ENCODE data around the gene ASPHD2. TPM values are rescaled to one million over a fixed set of nuclear protein-coding genes. Genes with fewer than 3 reads are reported as not detected.
A peak's percentile ranks its signal among the peaks of the same experiment; 100 is the strongest.

The ASPHD2 gene
- total and polyA plus RNA-seq, 10 donors: 2.1 to 8.0 (median 5.1) TPM

DNA sequence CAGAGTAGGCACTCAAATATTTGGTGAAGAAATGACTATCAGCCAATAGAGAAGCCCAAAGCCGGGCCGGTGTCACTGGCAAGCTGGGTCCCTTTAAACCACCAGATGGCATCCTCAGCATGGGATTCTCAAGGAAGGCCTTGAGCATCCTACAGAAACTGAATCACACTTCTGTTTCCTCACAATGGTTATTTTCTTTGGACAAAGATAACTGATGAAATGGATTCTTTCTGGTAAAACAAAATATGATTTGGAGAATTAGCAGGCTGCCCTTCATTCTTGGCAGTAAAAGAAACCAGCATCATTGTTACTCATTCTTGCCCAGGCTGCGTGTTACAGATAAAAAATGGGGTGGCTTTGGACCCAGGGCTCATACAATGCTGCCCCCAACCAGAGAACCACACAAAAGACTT, 30.3 kb upstream of the ASPHD2 start:
- DNase-seq: no peak
- TF ChIP-seq, protein P1, sequence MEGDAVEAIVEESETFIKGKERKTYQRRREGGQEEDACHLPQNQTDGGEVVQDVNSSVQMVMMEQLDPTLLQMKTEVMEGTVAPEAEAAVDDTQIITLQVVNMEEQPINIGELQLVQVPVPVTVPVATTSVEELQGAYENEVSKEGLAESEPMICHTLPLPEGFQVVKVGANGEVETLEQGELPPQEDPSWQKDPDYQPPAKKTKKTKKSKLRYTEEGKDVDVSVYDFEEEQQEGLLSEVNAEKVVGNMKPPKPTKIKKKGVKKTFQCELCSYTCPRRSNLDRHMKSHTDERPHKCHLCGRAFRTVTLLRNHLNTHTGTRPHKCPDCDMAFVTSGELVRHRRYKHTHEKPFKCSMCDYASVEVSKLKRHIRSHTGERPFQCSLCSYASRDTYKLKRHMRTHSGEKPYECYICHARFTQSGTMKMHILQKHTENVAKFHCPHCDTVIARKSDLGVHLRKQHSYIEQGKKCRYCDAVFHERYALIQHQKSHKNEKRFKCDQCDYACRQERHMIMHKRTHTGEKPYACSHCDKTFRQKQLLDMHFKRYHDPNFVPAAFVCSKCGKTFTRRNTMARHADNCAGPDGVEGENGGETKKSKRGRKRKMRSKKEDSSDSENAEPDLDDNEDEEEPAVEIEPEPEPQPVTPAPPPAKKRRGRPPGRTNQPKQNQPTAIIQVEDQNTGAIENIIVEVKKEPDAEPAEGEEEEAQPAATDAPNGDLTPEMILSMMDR (IDR thresholded peaks at IDR 0.05 in 8 of 11, conservative IDR thresholded peaks at IDR 0.05 in 3 of 11): peak; percentile 24 to 85 (median 55)
- TF ChIP-seq POLR2AphosphoS5 (IDR thresholded peaks at IDR 0.05) (no peak), POLR2A (IDR thresholded peaks at IDR 0.05) (no peak)
- peaks cover 0 to 9% (median 0%) of the 10 kb centered on the region in 7 donors for H3K27me3 ChIP-seq (replicated peaks in 1 of 7)
- H3K27ac ChIP-seq: no peak overlapping the region
- intact Hi-C loops (cut with DNase I; ENCODE audit: low total_unique reads): loop anchor here (10.0 kb wide), 1 partner anchor 66 kb away; no protein-coding TSS in a partner anchor
- no peak overlapping the region for H3K4me3 ChIP-seq
- H3K4me1 ChIP-seq: peaks cover 0 to 4% (median 0%) of the 10 kb centered on the region in 6 donors
- H3K36me3 ChIP-seq: no peaks in the 10 kb centered on the region
- no peaks in the 10 kb centered on the region for H3K9me3 ChIP-seq
- WGBS, 5 donors: 34 to 40% (median 39%) methylated on average over 3 of the region's 3 CpGs

DNA sequence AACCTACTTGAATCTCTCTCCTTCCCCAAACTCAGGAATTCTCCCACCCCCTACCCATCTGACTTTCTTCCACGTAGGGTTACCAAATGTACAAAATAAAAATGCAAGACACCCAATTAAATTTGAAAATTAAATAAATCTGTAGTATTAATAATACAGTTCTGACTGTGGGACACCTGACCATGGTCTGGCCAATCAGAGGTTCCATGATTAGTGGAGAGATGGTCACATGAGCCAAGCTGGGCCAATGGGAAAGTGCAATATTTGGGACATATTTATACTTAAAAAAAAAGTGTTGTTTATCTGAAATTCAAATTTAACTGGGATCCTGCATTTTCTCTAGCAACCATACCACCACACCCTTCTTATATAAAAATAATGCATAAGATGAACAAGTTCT, 29.8 kb upstream of the ASPHD2 start:
- Histone ChIP-seq H3K27ac (no peak overlapping the region), H3K9me3 (no peaks in the 10 kb centered on the region), H3K4me1 (peaks cover 0 to 9% (median 0%) of the 10 kb centered on the region in 6 donors), H3K36me3 (no peaks in the 10 kb centered on the region), H3K27me3 (replicated peaks in 1 of 7) (peaks cover 0 to 10% (median 0%) of the 10 kb centered on the region in 7 donors), H3K4me3 (no peak overlapping the region)
- intact Hi-C loops (cut with DNase I; ENCODE audit: low total_unique reads): loop anchor here (10.0 kb wide), 1 partner anchor 66 kb away; no protein-coding TSS in a partner anchor
- TF ChIP-seq POLR2A (IDR thresholded peaks at IDR 0.05) (no peak), POLR2AphosphoS5 (IDR thresholded peaks at IDR 0.05) (no peak)
- TF ChIP-seq, protein P1 (IDR thresholded peaks at IDR 0.05 in 8 of 11, conservative IDR thresholded peaks at IDR 0.05 in 3 of 11): no peak
- 65 to 90% (median 70%) methylated on average over 1 of the region's 1 CpG for WGBS, 5 donors
- no peak for DNase-seq

DNA sequence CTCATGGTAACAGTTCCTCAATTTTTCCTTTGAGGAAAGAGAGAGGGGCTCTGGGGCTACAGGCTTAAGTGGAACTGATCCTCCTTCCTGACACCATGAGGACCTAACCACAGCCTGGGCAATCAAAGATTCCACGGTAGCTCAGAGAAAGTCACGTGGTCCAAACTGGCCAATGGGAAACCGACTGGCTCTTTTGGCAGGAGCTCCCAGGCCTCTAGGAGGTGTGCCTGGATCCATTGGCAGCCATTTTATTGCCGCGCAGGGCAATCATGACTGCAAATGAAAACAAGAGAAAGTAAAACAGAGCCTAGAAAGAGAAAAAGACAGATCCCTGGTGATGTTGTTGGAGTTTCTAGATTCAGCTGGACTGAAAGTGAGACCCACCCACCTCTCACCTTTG, 27.3 kb upstream of the ASPHD2 start:
- no peak overlapping the region for H3K27ac ChIP-seq
- no peak overlapping the region for H3K4me3 ChIP-seq
- DNase-seq: no peak
- H3K27me3 ChIP-seq (replicated peaks in 1 of 7): peaks cover 0 to 10% (median 0%) of the 10 kb centered on the region in 7 donors
- no peaks in the 10 kb centered on the region for H3K36me3 ChIP-seq
- 76 to 81% (median 80%) methylated on average over 5 of the region's 5 CpGs for WGBS, 5 donors
- intact Hi-C loops (cut with DNase I; ENCODE audit: low total_unique reads): no loop called here
- peaks cover 0 to 23% (median 9%) of the 10 kb centered on the region in 6 donors for H3K4me1 ChIP-seq
- H3K9me3 ChIP-seq: no peaks in the 10 kb centered on the region
- TF ChIP-seq, protein P1 (IDR thresholded peaks at IDR 0.05 in 8 of 11, conservative IDR thresholded peaks at IDR 0.05 in 3 of 11): no peak
- TF ChIP-seq POLR2AphosphoS5 (IDR thresholded peaks at IDR 0.05) (no peak), POLR2A (IDR thresholded peaks at IDR 0.05) (no peak)

DNA sequence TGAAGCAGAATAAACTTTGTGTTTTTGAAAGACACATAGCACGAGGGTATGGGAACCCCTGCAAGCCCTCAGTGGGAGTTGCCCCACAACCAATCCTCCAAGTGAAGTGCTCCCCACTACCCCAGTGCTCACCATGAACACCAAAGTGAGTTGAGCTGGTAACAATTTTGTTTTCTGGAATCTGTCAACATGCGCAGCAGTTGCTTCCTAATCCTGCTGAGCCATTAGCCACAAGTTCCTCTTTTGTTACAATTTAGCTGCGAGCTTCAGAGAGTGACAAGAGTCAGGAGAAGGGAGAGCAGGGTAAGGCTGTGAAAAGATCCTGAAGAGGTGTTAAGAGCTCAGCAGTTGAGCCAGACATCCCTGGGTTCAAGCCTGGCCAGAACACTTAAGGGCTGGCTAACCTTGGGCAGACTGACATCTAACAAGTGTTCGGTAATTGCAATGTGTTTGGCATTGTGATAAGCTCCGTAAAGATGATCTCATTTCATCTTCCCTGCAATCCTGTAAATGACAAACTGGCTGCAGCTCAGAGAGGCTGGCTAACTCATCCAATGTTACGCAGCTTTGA, 24.1 kb upstream of the ASPHD2 start:
- H3K4me3 ChIP-seq: no peak overlapping the region
- no peak for DNase-seq

More for the DNA sequence above, 24.1 kb upstream of the ASPHD2 start:
- 17 to 26% (median 20%) methylated on average over 6 of the region's 6 CpGs for WGBS, 5 donors
- H3K36me3 ChIP-seq: no peaks in the 10 kb centered on the region
- no peak overlapping the region for H3K27ac ChIP-seq
- intact Hi-C loops (cut with DNase I; ENCODE audit: low total_unique reads): no loop called here
- no peaks in the 10 kb centered on the region for H3K9me3 ChIP-seq
- peaks cover 0 to 23% (median 9%) of the 10 kb centered on the region in 6 donors for H3K4me1 ChIP-seq
- no peak for TF ChIP-seq POLR2AphosphoS5 (IDR thresholded peaks at IDR 0.05)
- TF ChIP-seq POLR2A (IDR thresholded peaks at IDR 0.05): no peak
- TF ChIP-seq, protein P1 (IDR thresholded peaks at IDR 0.05 in 8 of 11, conservative IDR thresholded peaks at IDR 0.05 in 3 of 11): no peak
- peaks cover 0 to 16% (median 0%) of the 10 kb centered on the region in 7 donors for H3K27me3 ChIP-seq (replicated peaks in 1 of 7)
